Mucosa of gallbladder (tissue), 1 donor: ENCODE results near the gene ATP4B. TPM values are rescaled to one million over a fixed set of nuclear protein-coding genes. Genes with fewer than 3 reads are reported as not detected.
"Not testable (repeated sequence)": the region's sequence is repeated elsewhere in the genome, so short reads cannot be mapped to it uniquely, and the experiment has no call there.

ENCODE experiments used
- DNase-seq: peaks from one replicate; pipeline ENCODE4 v3.0.0-alpha.2; 2020; ENCODE audit warnings: low spot score
- total RNA-seq: library from RNA; stranded (reverse); gene quantifications from one replicate; pipeline ENCODE4 v1.2.1, GENCODE V29; 2021
- donor health status: DM: no; HTN: no; CAD: no.

The ATP4B gene
- total RNA-seq, 1 donor from 2014 or later, result not detected

DNA sequence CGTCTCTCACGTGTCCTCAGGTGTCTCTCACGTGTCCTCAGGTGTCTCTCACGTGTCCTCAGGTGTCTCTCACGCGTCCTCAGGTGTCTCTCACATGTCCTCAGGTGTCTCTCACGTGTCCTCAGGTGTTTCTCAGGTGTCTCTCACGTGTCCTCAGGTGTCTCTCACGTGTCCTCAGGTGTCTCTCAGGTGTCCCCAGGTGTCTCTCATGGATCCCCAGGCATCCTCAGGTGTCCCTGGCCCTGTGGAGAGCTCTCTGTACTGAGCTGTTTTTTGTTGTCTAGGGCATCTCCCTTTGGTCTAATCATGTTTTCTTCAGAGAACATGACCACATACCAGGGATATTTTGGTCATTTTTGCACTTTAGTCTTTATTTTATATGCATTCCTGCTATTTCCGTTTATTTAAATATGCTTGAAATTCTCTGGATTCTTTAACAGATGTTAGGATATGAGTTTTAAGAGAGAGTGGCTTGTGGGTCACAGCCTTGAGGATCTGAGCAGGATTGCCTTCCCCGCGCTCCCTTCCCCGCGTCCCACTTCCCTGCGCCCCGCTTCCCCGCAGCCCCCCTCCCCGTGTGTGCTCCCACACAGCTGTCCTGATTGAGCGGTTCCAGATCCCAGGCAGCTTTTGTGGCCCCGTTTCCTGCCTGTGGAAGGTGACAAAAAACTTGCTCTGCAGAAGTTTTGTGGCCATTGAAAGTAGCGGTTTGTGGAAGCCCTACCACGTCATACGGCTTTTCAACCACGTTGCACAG lies 31.9 kb downstream of the ATP4B start:
- DNase-seq, result no peak

DNA sequence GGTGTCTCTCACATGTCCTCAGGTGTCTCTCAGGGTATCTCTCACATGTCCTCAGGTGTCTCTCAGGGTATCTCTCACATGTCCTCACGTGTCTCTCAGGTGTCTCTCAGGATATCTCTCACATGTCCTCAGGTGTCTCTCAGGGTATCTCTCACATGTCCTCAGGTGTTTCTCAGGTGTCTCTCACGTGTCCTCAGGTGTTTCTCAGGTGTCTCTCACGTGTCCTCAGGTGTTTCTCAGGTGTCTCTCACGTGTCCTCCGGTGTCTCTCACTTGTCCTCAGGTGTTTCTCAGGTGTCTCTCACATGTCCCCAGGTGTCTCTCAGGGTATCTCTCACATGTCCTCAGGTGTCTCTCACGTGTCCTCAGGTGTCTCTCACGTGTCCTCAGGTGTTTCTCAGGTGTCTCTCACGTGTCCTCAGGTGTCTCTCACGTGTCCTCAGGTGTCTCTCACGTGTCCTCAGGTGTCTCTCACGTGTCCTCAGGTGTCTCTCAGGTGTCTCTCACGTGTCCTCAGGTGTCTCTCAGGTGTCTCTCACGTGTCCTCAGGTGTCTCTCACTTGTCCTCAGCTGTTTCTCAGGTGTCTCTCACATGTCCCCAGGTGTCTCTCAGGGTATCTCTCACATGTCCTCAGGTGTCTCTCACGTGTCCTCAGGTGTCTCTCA lies 33.2 kb downstream of the ATP4B start:
- DNase-seq, result not testable (repeated sequence)

DNA sequence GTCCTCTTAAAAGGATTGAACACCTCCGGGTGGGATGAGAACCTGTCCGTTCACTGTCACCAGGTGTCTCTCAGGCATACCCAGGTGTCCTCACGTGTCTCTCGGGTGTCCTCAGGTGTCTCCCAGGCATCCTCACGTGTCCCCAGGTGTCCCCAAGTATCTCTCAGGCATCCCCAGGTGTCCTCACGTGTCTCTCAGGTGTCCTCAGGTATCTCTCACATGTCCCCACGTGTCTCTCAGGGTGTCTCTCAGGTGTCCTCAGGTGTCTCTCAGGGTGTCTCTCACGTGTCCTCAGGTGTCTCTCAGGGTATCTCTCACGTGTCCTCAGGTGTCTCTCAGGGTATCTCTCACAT lies 33.8 kb downstream of the ATP4B start:
- no peak for DNase-seq

DNA sequence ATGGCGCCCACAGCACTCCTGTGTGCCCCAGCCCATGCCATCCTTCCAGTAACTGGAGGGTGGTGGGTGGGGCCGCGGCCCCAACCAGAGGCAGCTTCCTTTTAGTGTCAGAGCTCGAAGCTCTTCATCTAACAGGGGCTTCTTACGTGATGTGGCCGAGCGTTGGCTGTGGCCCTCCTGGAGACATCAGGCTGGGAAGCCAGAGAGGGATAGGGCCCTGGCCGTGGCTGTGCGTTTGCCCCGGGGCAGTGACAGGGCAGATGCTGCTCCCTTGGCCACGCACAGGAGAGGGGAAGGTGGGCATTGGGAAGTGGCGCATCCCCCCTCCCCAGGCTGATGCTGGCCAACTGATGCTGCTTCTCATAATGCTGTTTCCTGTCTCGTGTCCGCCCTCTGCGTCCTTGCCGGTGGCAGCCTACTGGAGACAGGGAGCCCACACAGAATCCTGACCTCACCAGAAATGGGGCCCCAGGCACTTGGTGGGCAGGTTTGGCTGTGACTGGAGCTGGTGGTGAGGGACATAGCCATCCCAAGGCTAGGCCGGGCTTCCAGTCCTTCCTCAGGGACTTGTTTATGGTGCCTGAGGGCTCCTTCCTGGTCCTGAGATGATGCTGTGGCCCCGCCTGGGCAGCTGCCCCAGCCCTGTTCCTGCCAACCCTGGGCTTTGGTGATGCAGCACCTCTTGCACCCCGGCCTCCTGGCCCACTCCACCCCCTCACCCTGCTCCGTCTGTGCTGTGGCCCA lies 34.3 kb downstream of the ATP4B start:
- no peak for DNase-seq

DNA sequence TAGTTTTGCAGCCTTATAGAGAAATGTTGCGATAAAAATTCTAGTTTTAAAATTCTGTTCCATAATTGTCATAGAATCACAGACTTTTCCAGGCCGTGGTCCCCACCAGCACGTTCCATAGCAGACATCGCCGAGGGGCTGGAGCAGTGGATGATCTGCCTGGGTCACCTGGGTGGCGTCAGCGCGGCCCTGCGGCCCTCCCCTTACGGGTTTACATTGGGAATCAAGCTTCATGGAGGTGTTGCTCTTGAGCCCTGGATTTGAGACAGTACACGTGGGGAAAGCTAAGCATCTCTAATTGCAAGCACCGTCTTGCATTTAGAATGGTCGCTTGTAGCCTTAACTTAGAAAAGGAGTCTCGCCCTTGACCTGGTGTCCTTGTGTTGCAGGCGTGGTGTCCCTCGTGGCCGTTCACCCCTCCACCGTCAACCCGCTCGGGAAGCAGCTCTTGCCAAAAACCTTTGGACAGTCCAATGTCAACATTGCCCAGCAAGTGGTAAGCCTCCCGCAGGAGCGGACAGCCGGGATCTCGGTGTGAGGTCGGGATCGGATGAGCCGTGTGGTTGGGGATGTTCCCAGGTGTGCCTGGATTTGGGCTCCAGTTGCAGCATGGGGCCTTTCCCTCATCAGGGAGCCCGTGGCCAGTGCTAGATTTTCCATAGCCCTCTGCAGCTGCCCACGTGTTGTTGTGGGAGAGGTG lies 35.1 kb downstream of the ATP4B start:
- DNase-seq, result no peak

DNA sequence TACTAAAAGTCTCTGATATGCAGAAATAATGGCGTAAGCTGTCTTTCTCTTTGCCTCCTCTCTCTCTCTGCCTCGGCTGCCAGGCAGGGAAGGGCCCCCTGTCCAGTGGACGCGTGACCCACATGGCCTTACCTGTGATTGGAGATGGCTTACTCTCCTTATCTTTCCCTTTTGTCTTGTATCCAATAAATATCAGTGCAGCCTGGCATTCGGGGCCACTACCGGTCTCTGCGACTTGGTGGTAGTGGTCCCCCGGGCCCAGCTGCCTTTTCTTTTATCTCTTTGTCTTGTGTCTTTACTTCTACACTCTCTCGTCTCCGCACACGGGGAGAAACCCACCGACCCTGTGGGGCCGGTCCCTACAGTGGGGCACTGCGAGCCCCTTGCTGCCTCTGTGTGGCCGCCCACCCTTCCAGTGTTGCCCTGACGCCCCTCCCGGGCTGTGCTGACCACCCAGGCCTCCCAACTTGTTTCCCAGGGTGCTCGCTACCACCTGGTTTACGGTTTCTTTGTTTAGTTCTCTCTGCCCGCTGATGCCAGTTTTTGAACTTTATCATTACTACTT lies 35.9 kb downstream of the ATP4B start:
- DNase-seq, result not testable (repeated sequence)

DNA sequence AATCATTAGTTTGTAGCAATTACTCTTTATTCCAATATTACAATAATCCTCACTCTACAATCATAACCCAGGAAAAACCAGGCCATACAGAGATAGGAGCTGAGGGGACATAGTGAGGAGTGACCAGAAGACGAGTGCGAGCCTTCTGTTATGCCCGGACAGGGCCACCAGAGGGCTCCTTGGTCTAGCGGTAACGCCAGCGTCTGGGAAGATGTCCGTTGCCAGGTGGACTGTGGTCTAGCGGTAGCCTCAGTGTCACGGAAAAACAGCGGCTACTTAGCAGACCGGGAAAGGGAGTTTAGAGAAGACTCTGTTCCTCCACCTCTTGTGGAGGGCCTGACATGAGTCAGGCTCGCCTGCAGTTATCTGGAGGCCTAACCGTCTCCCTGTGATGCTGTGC lies 36.5 kb downstream of the ATP4B start:
- not testable (repeated sequence) for DNase-seq

DNA sequence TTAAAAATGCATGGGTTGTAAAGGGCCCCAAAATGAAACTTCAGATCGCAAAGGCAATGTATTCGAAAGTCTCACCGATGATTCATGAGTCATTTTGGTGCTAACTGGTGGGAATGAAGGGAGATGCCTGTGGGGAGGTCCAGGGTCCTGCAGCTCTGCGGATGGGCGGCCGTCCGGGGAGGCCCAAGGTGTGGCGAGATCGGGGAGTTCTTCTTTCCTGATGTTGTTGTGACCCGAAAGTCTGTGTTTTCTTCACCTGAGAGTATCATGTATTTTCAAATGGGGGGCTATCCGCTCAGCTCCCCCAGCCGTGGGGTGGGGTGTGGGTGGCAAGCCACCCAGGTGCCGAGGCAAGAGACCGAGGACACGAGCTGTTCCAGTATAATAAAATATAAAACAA lies 37.0 kb downstream of the ATP4B start:
- no peak for DNase-seq

DNA sequence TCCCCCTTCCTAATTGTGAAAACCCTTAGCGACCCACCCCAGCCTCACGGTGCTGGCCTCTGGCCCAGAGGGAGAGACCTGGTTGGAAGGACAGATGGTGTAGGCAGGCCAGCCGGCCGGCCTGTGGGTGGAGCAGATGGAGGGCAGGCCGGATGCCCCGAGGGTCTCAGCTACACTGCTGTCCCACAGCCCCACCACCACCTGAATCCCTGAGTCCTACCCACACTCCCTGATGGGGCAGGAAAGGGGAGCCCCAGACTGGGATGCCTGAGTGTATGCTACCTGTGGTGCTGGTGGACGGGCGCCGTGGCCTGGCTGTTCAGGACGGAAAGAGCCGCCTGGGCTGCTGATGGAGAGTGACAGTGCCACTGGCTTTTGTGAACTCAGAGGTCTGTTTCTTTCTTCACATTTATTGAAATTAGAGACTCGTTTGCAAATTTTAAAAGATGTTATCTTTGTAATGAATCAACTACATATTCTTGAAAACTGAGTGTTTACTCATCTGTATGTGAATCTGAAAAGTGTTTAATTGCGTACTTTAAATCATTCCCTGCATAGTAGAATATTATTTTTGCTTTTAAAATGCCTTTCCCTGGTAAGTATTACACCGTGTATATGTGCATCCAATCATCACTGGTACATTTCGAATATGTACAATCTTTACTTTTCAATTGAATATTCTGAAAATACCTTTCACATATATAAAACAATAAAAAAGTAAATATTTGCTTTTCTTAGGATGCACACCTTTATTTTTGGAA lies 37.8 kb downstream of the ATP4B start:
- DNase-seq, result no peak

DNA sequence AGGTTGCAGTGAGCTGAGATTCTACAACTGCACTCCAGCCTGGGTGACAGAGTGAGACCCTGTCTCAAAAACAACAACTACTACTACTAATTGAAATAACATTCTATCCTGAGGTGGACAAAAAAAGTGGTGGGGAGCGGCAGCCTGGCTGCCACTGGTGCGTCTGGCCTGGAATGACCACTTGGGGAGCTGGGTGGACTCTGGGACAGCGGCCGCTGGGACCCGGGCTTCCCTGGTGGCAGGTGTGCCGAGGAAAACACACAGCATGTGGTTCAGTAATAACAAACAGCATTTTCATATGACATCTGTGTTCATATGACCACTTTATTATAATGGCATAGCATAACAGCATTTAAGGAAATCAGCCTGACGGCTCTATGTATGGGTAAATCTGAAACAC lies 39.5 kb downstream of the ATP4B start:
- DNase-seq, result no peak

DNA sequence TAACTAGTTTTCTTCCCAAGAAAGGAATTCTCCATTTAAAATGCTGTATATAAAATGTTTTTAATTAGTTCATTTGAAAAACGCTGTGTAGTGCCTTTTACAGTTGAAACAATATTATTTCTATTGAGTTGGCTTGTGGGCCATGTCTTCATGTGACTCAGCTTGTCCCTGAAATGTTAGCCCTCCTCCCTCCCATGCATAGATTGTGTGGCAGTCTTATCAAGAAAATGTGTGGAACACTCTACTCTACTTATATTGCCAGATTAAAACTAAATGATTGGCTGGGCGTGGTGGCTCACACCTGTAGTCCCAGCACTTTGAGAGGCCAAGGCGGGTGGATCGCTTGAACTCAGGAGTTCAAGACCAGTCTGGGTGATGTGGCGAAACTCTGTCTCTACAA lies 40.0 kb downstream of the ATP4B start:
- no peak for DNase-seq

DNA sequence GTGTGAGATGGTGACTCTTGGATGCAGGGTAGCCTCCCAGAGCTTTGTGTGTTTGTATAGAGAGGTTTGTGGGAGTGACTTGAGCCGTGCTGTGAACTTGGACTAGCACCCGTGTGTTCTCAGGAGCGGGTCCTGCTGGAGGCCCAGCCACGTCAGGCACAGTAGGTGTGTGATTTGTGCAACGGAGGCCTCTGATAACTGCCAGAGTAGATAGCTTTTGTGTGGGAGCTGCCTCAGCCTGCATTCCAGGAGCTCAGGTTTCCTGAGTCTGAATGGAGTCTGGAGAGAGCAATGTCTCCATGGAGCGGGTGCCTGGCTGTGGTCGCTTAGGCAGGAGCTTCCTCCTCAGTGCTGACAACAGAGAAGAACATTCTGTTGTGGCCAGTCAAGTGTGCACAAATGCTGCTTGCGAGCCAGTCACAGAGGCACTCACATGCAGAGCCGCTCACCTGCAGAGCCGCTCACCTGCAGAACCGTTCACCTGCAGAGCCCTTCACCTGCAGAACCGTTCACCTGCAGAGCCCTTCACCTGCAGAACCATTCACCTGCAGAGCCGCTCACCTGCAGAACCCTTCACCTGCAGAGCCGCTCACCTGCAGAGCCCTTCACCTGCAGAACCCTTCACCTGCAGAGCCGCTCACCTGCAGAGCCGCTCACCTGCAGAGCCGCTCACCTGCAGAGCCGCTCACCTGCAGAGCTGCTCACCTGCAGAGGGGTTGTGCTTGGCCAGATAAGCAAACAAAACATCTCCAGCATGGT lies 40.8 kb downstream of the ATP4B start:
- no peak for DNase-seq

DNA sequence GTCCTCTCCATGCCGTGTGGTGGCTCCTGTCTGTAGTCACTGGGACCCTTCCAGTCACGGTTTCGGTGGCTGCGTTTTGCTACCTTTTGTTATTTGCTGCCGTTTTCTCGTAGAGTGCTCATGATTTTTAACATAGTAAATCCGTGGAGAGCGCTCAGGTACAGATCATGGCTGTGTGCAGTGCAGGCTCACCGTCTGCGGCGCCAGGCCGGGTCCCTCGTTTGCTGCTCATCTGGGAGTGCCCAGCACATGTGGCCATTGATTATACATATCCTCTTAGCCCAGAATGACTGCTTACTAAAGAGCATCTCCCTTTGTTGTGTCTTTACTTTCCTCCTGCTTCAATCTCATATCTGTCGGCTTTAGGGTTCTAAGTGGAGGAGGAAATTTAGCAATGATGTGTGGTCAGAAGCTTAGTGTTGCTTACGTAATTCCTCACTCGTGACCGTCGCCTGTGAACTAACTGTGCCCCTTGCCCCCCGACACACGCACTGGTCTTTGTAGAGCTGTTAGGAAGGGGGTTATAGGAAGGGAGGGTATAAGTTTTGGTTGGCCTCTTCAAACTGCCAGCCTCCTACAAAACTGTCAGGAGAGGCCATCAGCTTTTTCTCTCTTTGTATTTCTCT lies 41.6 kb downstream of the ATP4B start:
- DNase-seq, result peak; percentile 30

DNA sequence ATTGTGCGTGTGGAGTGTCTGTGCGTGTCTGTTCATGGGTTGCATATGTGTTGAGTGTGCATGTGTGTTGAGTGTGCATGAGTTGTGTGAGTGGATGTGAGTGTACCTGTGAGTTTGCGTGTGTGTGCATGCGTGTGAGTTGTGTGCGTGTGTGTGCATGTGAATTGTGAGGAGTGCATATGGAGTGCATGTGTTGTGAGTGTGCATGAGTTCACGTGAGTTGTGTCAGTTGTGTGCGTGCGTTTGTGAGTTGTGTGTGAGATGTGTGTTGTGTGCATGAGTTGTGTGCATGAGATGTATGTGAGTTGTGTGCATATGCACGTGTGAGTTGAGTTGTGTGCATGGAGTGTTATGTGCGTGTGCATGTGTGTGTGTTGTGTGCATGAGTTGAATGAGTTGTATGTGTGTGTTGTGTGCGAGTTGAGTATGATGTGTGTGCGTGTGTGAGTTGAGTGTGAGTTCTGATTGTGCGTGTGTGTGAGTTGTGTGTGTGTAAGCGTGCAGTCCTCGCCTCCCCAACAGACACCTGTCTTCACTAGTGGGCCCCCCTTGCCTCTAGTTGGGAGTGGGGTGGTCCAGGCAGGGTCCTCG lies 44.1 kb downstream of the ATP4B start:
- no peak for DNase-seq

DNA sequence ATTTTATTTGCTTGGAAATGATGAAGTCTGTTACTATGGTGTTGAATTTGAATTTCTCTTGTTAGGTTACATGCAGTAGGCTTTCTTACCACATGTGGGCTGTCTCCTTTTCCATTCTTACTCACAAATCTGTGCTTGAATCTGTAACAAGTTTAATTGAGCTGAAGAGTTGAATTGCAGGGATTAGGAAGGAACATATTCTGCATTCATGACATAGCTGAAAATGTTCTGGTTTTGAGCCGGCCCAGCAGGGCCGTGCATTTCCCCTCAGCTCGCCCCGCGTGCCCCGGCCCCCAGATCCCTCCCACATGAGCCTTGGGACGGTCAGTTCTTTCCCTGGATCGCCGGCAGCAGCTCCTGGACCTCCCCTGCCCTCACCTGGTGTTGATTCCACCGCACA lies 45.4 kb downstream of the ATP4B start:
- no peak for DNase-seq

DNA sequence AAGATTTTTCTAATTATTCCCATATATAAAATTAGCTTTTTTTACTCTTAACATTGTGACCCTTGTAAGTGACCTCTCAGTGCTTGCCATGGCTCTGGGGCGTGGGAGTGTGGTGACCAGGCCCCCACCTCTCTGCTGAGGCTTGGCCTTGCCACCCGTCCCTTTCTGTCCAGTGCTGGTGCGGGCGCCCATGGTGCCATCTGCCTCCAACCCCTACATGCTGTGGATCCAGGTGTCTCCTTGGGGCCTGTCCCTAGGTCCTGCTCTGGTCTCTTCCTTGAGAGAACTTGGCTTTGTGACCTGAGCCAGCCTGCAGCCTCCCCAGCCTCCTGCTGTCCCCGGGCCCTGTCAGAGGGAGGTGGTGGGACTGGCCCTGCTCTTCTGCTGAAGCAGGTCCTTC lies 46.0 kb downstream of the ATP4B start:
- DNase-seq, result no peak

DNA sequence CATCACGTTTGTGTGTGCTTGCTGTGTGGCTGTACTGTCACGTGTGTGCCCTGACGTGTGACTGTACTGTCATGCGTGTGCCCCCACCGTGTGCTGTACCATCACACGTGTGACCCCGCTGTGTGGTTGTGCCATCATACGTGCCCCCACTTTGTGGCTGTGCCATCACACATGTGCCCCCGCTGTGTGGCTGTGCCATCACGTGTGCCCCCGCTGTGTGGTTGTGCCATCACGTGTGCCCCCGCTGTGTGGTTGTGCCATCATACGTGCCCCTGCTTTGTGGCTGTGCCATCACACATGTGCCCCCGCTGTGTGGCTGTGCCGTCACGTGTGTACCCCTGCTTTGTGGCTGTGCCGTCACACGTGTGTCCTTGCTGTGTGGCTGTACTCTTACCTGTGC lies 47.7 kb downstream of the ATP4B start:
- no peak for DNase-seq

DNA sequence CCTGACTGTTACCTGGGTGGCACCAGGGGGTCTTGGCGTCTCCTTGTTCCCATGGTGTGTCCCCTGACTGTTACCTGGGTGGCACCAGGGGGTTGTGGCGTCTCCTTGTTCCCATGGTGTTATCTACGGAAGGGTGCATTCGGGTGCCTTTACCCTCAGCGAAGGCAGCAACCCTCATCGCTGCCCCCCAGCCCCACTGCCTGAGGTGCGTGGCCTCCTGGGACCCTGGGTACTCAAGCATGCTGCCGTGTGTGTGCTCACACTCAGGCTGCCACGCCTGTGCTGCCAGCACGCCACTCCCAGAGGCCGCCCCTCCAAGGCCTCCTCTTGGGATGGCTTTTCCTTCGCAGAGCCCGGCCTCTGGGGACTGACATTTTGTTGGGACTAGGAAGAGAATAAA lies 48.4 kb downstream of the ATP4B start:
- DNase-seq, result no peak

DNA sequence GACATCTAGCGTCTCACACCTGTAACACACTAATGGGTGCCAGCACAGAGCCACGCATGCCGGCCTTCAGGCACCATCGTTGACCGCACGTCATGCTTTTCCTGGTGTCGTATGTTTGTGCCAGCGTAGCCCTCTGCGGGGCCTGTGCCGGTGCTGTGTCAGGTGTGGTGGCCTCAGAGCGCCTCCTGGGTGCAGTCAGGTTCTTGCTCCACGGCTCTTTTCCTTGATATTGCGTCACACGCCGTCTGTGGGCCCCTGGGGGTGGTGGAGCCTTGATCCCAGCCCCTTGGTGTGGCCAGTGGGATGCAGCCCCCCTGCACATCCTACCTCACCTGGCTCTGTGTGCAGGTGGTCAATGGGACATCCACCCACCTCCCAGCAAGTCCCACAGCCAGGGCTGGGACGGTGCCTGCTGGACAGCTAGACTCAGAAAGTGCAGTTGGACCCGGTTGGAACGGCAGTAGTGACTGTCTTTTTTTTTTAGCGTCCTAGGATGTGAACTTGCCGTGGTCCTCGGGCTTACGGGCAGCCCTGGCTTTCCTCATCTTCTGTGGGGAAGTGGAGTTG lies 48.9 kb downstream of the ATP4B start:
- no peak for DNase-seq
